ENCODE results near the gene TRDMT1. TPM values are rescaled to one million over a fixed set of nuclear protein-coding genes. Genes with fewer than 3 reads are reported as not detected.

Gene TRDMT1
- total and polyA plus RNA-seq, 12 donors: 2.0 to 6.3 (median 3.7) TPM

DNA sequence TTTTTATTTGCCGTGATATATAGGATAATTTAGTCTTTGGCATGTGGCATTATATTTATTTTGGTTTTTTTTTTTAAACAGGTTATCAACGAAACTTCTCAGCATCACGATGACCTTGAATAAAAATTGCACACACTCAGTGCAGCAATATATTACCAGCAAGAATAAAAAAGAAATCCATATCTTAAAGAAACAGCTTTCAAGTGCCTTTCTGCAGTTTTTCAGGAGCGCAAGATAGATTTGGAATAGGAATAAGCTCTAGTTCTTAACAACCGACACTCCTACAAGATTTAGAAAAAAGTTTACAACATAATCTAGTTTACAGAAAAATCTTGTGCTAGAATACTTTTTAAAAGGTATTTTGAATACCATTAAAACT lies 35.7 kb upstream of the TRDMT1 start:
- intact Hi-C loops (cut with DNase I): no loop called here
- whole genome bisulfite sequencing, 2 donors: 70 to 73% methylated on average over 5 of the region's 5 CpGs
- TF ChIP-seq, protein P1, sequence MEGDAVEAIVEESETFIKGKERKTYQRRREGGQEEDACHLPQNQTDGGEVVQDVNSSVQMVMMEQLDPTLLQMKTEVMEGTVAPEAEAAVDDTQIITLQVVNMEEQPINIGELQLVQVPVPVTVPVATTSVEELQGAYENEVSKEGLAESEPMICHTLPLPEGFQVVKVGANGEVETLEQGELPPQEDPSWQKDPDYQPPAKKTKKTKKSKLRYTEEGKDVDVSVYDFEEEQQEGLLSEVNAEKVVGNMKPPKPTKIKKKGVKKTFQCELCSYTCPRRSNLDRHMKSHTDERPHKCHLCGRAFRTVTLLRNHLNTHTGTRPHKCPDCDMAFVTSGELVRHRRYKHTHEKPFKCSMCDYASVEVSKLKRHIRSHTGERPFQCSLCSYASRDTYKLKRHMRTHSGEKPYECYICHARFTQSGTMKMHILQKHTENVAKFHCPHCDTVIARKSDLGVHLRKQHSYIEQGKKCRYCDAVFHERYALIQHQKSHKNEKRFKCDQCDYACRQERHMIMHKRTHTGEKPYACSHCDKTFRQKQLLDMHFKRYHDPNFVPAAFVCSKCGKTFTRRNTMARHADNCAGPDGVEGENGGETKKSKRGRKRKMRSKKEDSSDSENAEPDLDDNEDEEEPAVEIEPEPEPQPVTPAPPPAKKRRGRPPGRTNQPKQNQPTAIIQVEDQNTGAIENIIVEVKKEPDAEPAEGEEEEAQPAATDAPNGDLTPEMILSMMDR (IDR thresholded peaks at IDR 0.05): no peak
- H3K27me3 ChIP-seq: no peaks in the 10 kb centered on the region
- no peak overlapping the region for H3K4me3 ChIP-seq
- peaks cover 0 to 66% (median 45%) of the 10 kb centered on the region in 9 donors for H3K36me3 ChIP-seq
- H3K4me1 ChIP-seq: peaks cover 5 to 55% (median 49%) of the 10 kb centered on the region in 9 donors
- DNase-seq: no peak
- no peak for ATAC-seq
- H3K9me3 ChIP-seq: peaks cover 0 to 12% (median 0%) of the 10 kb centered on the region in 11 donors
- H3K27ac ChIP-seq: no peak overlapping the region

DNA sequence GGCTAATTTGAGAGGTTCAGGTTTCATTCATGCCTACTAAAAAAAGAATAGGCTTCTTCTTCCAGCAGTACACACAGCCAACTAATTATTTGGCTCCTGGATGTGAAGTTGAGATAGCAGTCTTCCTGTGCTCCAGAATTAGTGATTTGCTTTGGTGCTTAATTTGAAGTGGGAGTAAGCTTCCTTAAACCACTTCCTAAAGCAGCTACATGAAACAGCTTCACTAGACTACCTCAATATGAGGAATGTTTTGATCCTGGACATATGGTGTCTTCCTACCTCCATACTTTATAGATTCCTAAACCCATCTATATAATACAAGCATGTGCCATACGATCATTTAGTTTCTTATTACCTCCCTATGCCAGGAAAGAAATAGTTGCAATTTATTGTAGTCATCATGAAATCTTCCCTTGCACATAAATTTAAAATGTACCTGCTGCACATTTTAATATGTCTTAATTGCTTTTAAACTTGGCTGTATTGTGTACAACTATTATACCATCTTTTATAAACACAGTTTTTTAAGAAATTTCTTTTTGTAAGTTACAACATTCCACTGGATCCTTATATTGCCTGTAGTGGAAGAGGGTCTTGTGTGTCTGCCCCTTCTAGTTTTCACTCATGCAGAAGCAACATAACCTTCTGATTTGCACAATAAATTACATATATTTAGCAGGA lies 35.1 kb upstream of the TRDMT1 start:
- H3K9me3 ChIP-seq: peaks cover 0 to 7% (median 0%) of the 10 kb centered on the region in 11 donors
- intact Hi-C loops (cut with DNase I): no loop called here
- H3K27ac ChIP-seq: peak overlapping the region in 2 of 10 donors; percentile 8 to 12
- TF ChIP-seq, protein P1 (IDR thresholded peaks at IDR 0.05): no peak
- ATAC-seq: peak in 5 of 8 donors; percentile 30 to 57 (median 45)
- H3K4me1 ChIP-seq: peaks cover 5 to 60% (median 54%) of the 10 kb centered on the region in 9 donors
- WGBS, 2 donors: 33% methylated on average over 1 of the region's 1 CpG
- DNase-seq: no peak
- H3K27me3 ChIP-seq: no peaks in the 10 kb centered on the region
- peak overlapping the region in 3 of 10 donors; percentile 1 to 9 (median 6) for H3K4me3 ChIP-seq
- peaks cover 0 to 71% (median 48%) of the 10 kb centered on the region in 9 donors for H3K36me3 ChIP-seq

DNA sequence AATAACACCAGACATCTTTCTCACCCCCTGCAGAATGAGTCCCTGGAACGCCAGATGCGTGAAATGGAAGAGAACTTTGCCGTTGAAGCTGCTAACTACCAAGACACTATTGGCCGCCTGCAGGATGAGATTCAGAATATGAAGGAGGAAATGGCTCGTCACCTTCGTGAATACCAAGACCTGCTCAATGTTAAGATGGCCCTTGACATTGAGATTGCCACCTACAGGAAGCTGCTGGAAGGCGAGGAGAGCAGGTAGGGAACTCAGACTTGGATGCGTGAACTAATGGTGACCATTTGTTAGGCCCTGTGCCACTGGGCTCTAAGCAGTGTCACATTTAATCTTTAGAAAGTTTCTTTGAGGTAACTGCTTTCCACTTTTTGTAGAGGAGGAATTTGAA lies 33.7 kb upstream of the TRDMT1 start:
- WGBS, 2 donors: 59 to 61% methylated on average over 8 of the region's 8 CpGs
- H3K4me3 ChIP-seq: peak overlapping the region in 8 of 10 donors; percentile 5 to 95 (median 88)
- peaks cover 0 to 83% (median 48%) of the 10 kb centered on the region in 9 donors for H3K36me3 ChIP-seq
- peak overlapping the region in 3 of 10 donors; percentile 0 to 98 (median 23) for H3K27ac ChIP-seq
- intact Hi-C loops (cut with DNase I): no loop called here
- ATAC-seq: no peak
- TF ChIP-seq, protein P1 (IDR thresholded peaks at IDR 0.05): no peak
- peaks cover 0 to 5% (median 0%) of the 10 kb centered on the region in 7 donors for H3K27me3 ChIP-seq
- no peak for DNase-seq
- H3K9me3 ChIP-seq: no peaks in the 10 kb centered on the region
- H3K4me1 ChIP-seq: peaks cover 5 to 69% (median 62%) of the 10 kb centered on the region in 9 donors

DNA sequence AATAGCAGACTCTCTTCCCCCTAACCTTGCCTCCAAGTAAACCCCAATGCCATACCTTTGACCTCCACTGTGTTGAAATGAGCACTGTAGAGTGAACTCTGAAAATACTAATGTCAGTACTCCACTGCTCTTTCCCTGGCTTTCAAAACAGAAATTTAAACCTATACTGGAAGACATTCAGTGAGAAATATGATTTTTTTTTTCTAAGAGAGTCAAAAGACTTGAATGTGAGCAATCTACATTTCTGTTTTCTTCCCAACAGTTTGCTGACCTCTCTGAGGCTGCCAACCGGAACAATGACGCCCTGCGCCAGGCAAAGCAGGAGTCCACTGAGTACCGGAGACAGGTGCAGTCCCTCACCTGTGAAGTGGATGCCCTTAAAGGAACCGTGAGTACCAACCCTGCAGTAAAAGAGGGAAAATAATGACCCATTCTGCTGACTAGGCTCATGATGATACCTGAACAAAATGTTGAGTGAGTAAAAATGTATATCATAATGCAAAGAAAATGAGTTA lies 33.0 kb upstream of the TRDMT1 start:
- peaks cover 0 to 10% (median 0%) of the 10 kb centered on the region in 7 donors for H3K27me3 ChIP-seq
- TF ChIP-seq, protein P1 (IDR thresholded peaks at IDR 0.05): no peak
- H3K9me3 ChIP-seq: no peaks in the 10 kb centered on the region
- intact Hi-C loops (cut with DNase I): loop anchor here in 1 of 10 donors (5.0 kb wide), 1 partner anchor 227 kb away; no protein-coding TSS in a partner anchor
- 83 to 84% methylated on average over 5 of the region's 5 CpGs for WGBS, 2 donors
- peak overlapping the region in 5 of 10 donors; percentile 22 to 98 (median 43) for H3K27ac ChIP-seq
- DNase-seq (no peak), ATAC-seq (no peak)
- H3K36me3 ChIP-seq: peaks cover 0 to 87% (median 48%) of the 10 kb centered on the region in 9 donors
- H3K4me3 ChIP-seq: peak overlapping the region in 7 of 10 donors; percentile 78 to 95 (median 89)
- peaks cover 5 to 69% (median 62%) of the 10 kb centered on the region in 9 donors for H3K4me1 ChIP-seq

Data from heart right ventricle (tissue), 16 donors.